Measurements from ENCODE around the gene HTR3A. TPM values are rescaled to one million over a fixed set of nuclear protein-coding genes. Genes with fewer than 3 reads are reported as not detected.

Gene HTR3A
- total and polyA plus RNA-seq, 7 experiments from 2014 or later = not detected

- Mint-ChIP-seq H3K9me3 (peaks cover 0 to 2% (median 0%) of the 10 kb centered on the region in 11 donors), H3K27me3 (peaks cover 2 to 43% (median 29%) of the 10 kb centered on the region in 5 donors), H3K27ac (no peak overlapping the region), H3K36me3 (no peaks in the 10 kb centered on the region), H3K4me3 (no peak overlapping the region), H3K4me1 (peaks cover 0 to 12% (median 5%) of the 10 kb centered on the region in 7 donors)
- H3K27me3 ChIP-seq (ENCODE audit: control insufficient read depth in 2 of 2, insufficient read depth in 2 of 2, low read length in 2 of 2) = no peaks in the 10 kb centered on the region
- no peak overlapping the region for H3K27ac ChIP-seq (ENCODE audit: low read depth, low read length)
- H3K36me3 ChIP-seq (ENCODE audit: control insufficient read depth in 2 of 3, insufficient read depth in 3 of 3, low read length in 3 of 3) = no peaks in the 10 kb centered on the region
- DNase-seq (peak in 6 of 9 donors; percentile 12 to 50 (median 24)), ATAC-seq (peak; percentile 57)
- no peak overlapping the region for H3K4me3 ChIP-seq (ENCODE audit: low read length)
- CTCF ChIA-PET = interaction anchor here (0.6 to 7.5 kb wide), 7 partner anchors 10 to 267 kb away, joined by 3 to 117 read pairs (median 8); no protein-coding TSS in a partner anchor
- POLR2A ChIA-PET = interaction anchor here (1.1 to 1.2 kb wide), 2 partner anchors 258 to 267 kb away, joined by 3 to 5 read pairs; no protein-coding TSS in a partner anchor
- intact Hi-C loops (cut with micrococcal nuclease) = loop anchor here (1.0 to 10.0 kb wide), 6 partner anchors 42 to 267 kb away; no protein-coding TSS in a partner anchor
- H3K9me3 ChIP-seq (ENCODE audit: control insufficient read depth in 2 of 3, low read length in 3 of 3) = no peaks in the 10 kb centered on the region
- no peaks in the 10 kb centered on the region for H3K4me1 ChIP-seq (ENCODE audit: control insufficient read depth in 2 of 2, insufficient read depth in 2 of 2, low read length in 2 of 2)
These were observed 19.4 kb downstream of the HTR3A start for GRCh38 chr11:113994077-113994954.

- Mint-ChIP-seq H3K4me3 (no peak overlapping the region), H3K4me1 (peaks cover 0 to 12% (median 5%) of the 10 kb centered on the region in 7 donors), H3K9me3 (no peaks in the 10 kb centered on the region), H3K36me3 (no peaks in the 10 kb centered on the region), H3K27me3 (peaks cover 2 to 23% (median 12%) of the 10 kb centered on the region in 5 donors), H3K27ac (peak overlapping the region in 1 of 9 donors; percentile 5)
- H3K27me3 ChIP-seq (ENCODE audit: control insufficient read depth in 2 of 2, insufficient read depth in 2 of 2, low read length in 2 of 2) = no peaks in the 10 kb centered on the region
- H3K4me1 ChIP-seq (ENCODE audit: control insufficient read depth in 2 of 2, insufficient read depth in 2 of 2, low read length in 2 of 2) = no peaks in the 10 kb centered on the region
- intact Hi-C loops (cut with micrococcal nuclease) = loop anchor here in 1 of 2 donors (10.0 kb wide), 1 partner anchor 103 kb away; no protein-coding TSS in a partner anchor
- H3K4me3 ChIP-seq (ENCODE audit: low read length) = no peak overlapping the region
- H3K9me3 ChIP-seq (ENCODE audit: control insufficient read depth in 2 of 3, low read length in 3 of 3) = no peaks in the 10 kb centered on the region
- ATAC-seq (no peak), DNase-seq (no peak)
- no peaks in the 10 kb centered on the region for H3K36me3 ChIP-seq (ENCODE audit: control insufficient read depth in 2 of 3, insufficient read depth in 3 of 3, low read length in 3 of 3)
- ChIA-PET POLR2A (no interaction called here), CTCF (interaction anchor here (0.7 kb wide), 1 partner anchor 57 kb away, joined by 3 read pairs; no protein-coding TSS in a partner anchor)
- no peak overlapping the region for H3K27ac ChIP-seq (ENCODE audit: low read depth, low read length)
These were observed 22.6 kb downstream of the HTR3A start for GRCh38 chr11:113997473-113997872.

- Mint-ChIP-seq H3K36me3 (no peaks in the 10 kb centered on the region), H3K4me3 (no peak overlapping the region), H3K27ac (no peak overlapping the region), H3K27me3 (peaks cover 5 to 18% (median 9%) of the 10 kb centered on the region in 5 donors), H3K9me3 (no peaks in the 10 kb centered on the region), H3K4me1 (peaks cover 0 to 12% (median 5%) of the 10 kb centered on the region in 7 donors)
- H3K4me3 ChIP-seq (ENCODE audit: low read length) = no peak overlapping the region
- ChIA-PET CTCF (interaction anchor here (0.7 kb wide), 1 partner anchor 262 kb away, joined by 3 read pairs; no protein-coding TSS in a partner anchor), POLR2A (interaction anchor here (0.6 kb wide), 1 partner anchor 160 kb away, joined by 3 read pairs; no protein-coding TSS in a partner anchor)
- H3K9me3 ChIP-seq (ENCODE audit: control insufficient read depth in 2 of 3, low read length in 3 of 3) = no peaks in the 10 kb centered on the region
- DNase-seq = no peak
- no peaks in the 10 kb centered on the region for H3K36me3 ChIP-seq (ENCODE audit: control insufficient read depth in 2 of 3, insufficient read depth in 3 of 3, low read length in 3 of 3)
- H3K4me1 ChIP-seq (ENCODE audit: control insufficient read depth in 2 of 2, insufficient read depth in 2 of 2, low read length in 2 of 2) = no peaks in the 10 kb centered on the region
- ATAC-seq = no peak
- H3K27ac ChIP-seq (ENCODE audit: low read depth, low read length) = no peak overlapping the region
- intact Hi-C loops (cut with micrococcal nuclease) = loop anchor here in 1 of 2 donors (10.0 kb wide), 1 partner anchor 104 kb away; no protein-coding TSS in a partner anchor
- no peaks in the 10 kb centered on the region for H3K27me3 ChIP-seq (ENCODE audit: control insufficient read depth in 2 of 2, insufficient read depth in 2 of 2, low read length in 2 of 2)
These were observed 23.7 kb downstream of the HTR3A start for GRCh38 chr11:113998574-113998973.

DNA sequence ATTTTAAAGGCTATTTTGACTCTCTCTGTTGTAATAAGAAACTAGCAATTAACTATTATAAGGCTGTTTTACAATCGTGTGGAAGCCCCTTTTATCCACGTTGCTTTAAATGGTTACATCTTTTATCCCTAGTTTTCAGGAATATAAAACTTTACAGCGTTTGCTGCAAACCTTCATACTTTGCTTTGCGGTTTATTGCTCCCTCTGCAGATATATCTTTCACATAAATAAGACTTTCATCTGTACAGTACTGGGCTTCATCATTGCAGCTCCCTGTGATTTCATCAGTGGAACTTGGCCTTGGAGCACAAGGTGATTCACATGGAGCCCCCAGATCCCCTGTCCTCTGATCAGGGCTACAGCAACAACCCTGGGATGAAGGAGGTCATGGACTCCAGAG lies 25.6 kb downstream of the HTR3A start:
- Mint-ChIP-seq H3K27me3 (peaks cover 4 to 15% (median 12%) of the 10 kb centered on the region in 5 donors), H3K27ac (no peak overlapping the region), H3K9me3 (no peaks in the 10 kb centered on the region), H3K36me3 (no peaks in the 10 kb centered on the region), H3K4me1 (peaks cover 0 to 3% (median under 1%) of the 10 kb centered on the region in 7 donors), H3K4me3 (no peak overlapping the region)
- intact Hi-C loops (cut with micrococcal nuclease) = no loop called here
- H3K27me3 ChIP-seq (ENCODE audit: control insufficient read depth in 2 of 2, insufficient read depth in 2 of 2, low read length in 2 of 2) = no peaks in the 10 kb centered on the region
- no peak overlapping the region for H3K27ac ChIP-seq (ENCODE audit: low read depth, low read length)
- no peak for DNase-seq
- ChIA-PET CTCF (no interaction called here), POLR2A (no interaction called here)
- no peaks in the 10 kb centered on the region for H3K9me3 ChIP-seq (ENCODE audit: control insufficient read depth in 2 of 3, low read length in 3 of 3)
- no peak overlapping the region for H3K4me3 ChIP-seq (ENCODE audit: low read length)
- H3K4me1 ChIP-seq (ENCODE audit: control insufficient read depth in 2 of 2, insufficient read depth in 2 of 2, low read length in 2 of 2) = no peaks in the 10 kb centered on the region
- no peaks in the 10 kb centered on the region for H3K36me3 ChIP-seq (ENCODE audit: control insufficient read depth in 2 of 3, insufficient read depth in 3 of 3, low read length in 3 of 3)
- ATAC-seq = no peak

DNA sequence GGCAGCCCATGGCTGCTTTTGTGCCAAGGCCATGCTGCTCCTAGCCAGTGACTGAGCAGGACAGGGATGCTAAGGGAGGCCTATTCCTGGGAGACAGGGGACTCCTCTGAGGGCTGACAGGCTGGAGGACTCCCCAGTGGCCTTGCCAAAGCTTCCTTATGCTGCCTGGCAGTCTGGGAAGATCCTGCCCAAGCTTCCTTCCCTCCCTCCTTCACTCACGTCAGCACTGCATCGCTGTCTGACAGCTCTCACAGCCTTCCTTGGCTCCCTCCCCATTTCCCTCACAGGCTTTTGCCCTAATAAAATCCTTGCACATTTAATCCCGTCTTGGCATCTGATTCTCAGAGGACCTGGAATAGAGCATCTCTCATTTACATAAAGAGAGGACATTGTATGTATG lies 26.5 kb downstream of the HTR3A start:
- ATAC-seq = no peak
- no peaks in the 10 kb centered on the region for H3K36me3 Mint-ChIP-seq
- no peak overlapping the region for H3K27ac ChIP-seq (ENCODE audit: low read depth, low read length)
- H3K36me3 ChIP-seq (ENCODE audit: control insufficient read depth in 2 of 3, insufficient read depth in 3 of 3, low read length in 3 of 3) = no peaks in the 10 kb centered on the region
- ChIA-PET POLR2A (no interaction called here), CTCF (interaction anchor here (1.0 to 2.0 kb wide), 2 partner anchors 9 to 260 kb away, joined by 4 to 10 read pairs; no protein-coding TSS in a partner anchor)
- H3K27me3 Mint-ChIP-seq = peaks cover 4 to 15% (median 12%) of the 10 kb centered on the region in 5 donors
- DNase-seq = no peak
- no peaks in the 10 kb centered on the region for H3K4me1 Mint-ChIP-seq
- H3K27me3 ChIP-seq (ENCODE audit: control insufficient read depth in 2 of 2, insufficient read depth in 2 of 2, low read length in 2 of 2) = no peaks in the 10 kb centered on the region
- no peaks in the 10 kb centered on the region for H3K9me3 ChIP-seq (ENCODE audit: control insufficient read depth in 2 of 3, low read length in 3 of 3)
- no peaks in the 10 kb centered on the region for H3K4me1 ChIP-seq (ENCODE audit: control insufficient read depth in 2 of 2, insufficient read depth in 2 of 2, low read length in 2 of 2)
- no peak overlapping the region for H3K4me3 Mint-ChIP-seq
- no peaks in the 10 kb centered on the region for H3K9me3 Mint-ChIP-seq
- no peak overlapping the region for H3K4me3 ChIP-seq (ENCODE audit: low read length)
- intact Hi-C loops (cut with micrococcal nuclease) = no loop called here
- peak overlapping the region in 1 of 9 donors; percentile 11 for H3K27ac Mint-ChIP-seq

DNA sequence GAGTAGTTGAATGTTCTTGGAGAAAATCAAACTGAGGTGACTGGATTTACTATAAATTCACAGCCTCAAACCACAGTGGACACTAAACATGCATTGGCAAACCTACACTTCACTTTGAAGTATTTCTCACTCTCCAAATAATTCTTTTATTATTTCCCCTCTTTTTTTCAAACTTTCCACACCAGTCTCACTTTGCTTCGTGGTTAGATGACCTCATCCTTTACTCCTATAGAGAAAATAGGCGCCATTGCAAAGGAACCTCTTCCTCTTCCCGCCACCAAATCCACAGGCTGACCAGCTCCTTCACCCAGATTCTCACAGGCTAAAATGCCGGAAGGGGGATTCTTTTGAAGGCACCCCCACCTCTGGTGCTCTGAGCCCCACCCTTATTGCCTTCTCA lies 33.4 kb downstream of the HTR3A start:
- ATAC-seq = no peak

More for the DNA sequence above, 33.4 kb downstream of the HTR3A start:
- Histone ChIP-seq H3K27ac (ENCODE audit: low read depth, low read length) (no peak overlapping the region), H3K9me3 (ENCODE audit: control insufficient read depth in 2 of 3, low read length in 3 of 3) (no peaks in the 10 kb centered on the region), H3K36me3 (ENCODE audit: control insufficient read depth in 2 of 3, insufficient read depth in 3 of 3, low read length in 3 of 3) (no peaks in the 10 kb centered on the region), H3K27me3 (ENCODE audit: control insufficient read depth in 2 of 2, insufficient read depth in 2 of 2, low read length in 2 of 2) (no peaks in the 10 kb centered on the region), H3K4me3 (ENCODE audit: low read length) (no peak overlapping the region), H3K4me1 (ENCODE audit: control insufficient read depth in 2 of 2, insufficient read depth in 2 of 2, low read length in 2 of 2) (no peaks in the 10 kb centered on the region)
- Mint-ChIP-seq H3K36me3 (no peaks in the 10 kb centered on the region), H3K27me3 (peaks cover 0 to 18% (median 13%) of the 10 kb centered on the region in 5 donors), H3K4me1 (no peaks in the 10 kb centered on the region), H3K9me3 (peaks cover 0 to 4% (median 0%) of the 10 kb centered on the region in 11 donors), H3K4me3 (no peak overlapping the region), H3K27ac (no peak overlapping the region)
- POLR2A ChIA-PET = no interaction called here
- CTCF ChIA-PET = no interaction called here
- no peak for DNase-seq
- intact Hi-C loops (cut with micrococcal nuclease) = no loop called here
